H1 (cell line): ENCODE results near the gene VPS37C. TPM values are rescaled to one million over a fixed set of nuclear protein-coding genes. Genes with fewer than 3 reads are reported as not detected.

Experiments used
- CTCF ChIA-PET: fragments of 300-600 bp; sonication (Branson Sonifier 250); formaldehyde crosslinking; loops from one replicate; lab custom pipeline; 2021; ENCODE audit not compliant: partially characterized antibody; lab: Charles Lee
- POLR2A ChIA-PET: fragments of 300-600 bp; sonication (Branson Sonifier 250); formaldehyde crosslinking; loops from one replicate; lab custom pipeline; 2021; ENCODE audit warnings: inconsistent platforms; ENCODE audit not compliant: partially characterized antibody; lab: Charles Lee
- DNase-seq, 2 experiments: peaks; one replicate each; pipeline versions ENCODE4 v3.0.0 to v3.0.0-alpha.2; 2010 to 2022; ENCODE audit warnings: low spot score in 2 of 2, low read depth in 1 of 2, mixed read lengths in 1 of 2
- FAIRE-seq: peaks from 2 replicates; lab custom pipeline; 2011; peaks lifted over from hg19 to GRCh38; lab: Jason Lieb, UNC
- H2AFZ ChIP-seq: 2 replicates; pipeline ENCODE4 v1.8.1; 2012; ENCODE audit warnings: low read length, inconsistent platforms
- H2AK5ac ChIP-seq: 2 replicates; pipeline ENCODE4 v1.6.1; 2013; ENCODE audit warnings: low read depth, low read length
- H2BK120ac ChIP-seq: replicated peaks from 2 replicates; pipeline ENCODE3; 2013; ENCODE audit warnings: low read depth, low read length, inconsistent platforms
- H2BK12ac ChIP-seq: 2 replicates; pipeline ENCODE4 v1.6.1; 2013; ENCODE audit warnings: low read depth, low read length
- H2BK15ac ChIP-seq: 2 replicates; pipeline ENCODE4 v1.6.1; 2013; ENCODE audit warnings: low read length
- H2BK20ac ChIP-seq: 2 replicates; pipeline ENCODE4 v1.6.1; 2013; ENCODE audit warnings: low read length
- H2BK5ac ChIP-seq: 2 replicates; pipeline ENCODE4 v1.6.1; 2013; ENCODE audit warnings: low read depth, low read length
- H3K14ac ChIP-seq: 2 replicates; pipeline ENCODE4 v1.6.1; 2013; ENCODE audit warnings: inconsistent platforms; ENCODE audit not compliant: insufficient read length
- H3K18ac ChIP-seq: 2 replicates; pipeline ENCODE4 v1.6.1; 2013; ENCODE audit warnings: low read length; ENCODE audit errors: extremely low read depth
- H3K23ac ChIP-seq: 2 replicates; pipeline ENCODE4 v1.6.1; 2013; ENCODE audit warnings: inconsistent platforms; ENCODE audit not compliant: insufficient read length
- H3K23me2 ChIP-seq: 2 replicates; pipeline ENCODE4 v1.6.1; 2013; ENCODE audit warnings: low read depth, low read length
- H3K27ac ChIP-seq: 2 replicates; pipeline ENCODE4 v1.6.1; 2011; ENCODE audit warnings: low read depth, low read length, inconsistent platforms
- H3K27me3 ChIP-seq, 4 experiments: replicated peaks in 1 of 4; 1 replicate in 1 of 4; 2 replicates in 3 of 4; pipeline versions ENCODE4 v1.6.1 to v1.8.1; 2011 to 2013; ENCODE audit warnings: low read length in 3 of 4, mild to moderate bottlenecking in 3 of 4, inconsistent platforms in 2 of 4, mixed read lengths in 2 of 4, moderate library complexity in 1 of 4; ENCODE audit not compliant: control insufficient read depth in 3 of 4, insufficient read depth in 3 of 4; ENCODE audit errors: extremely low read depth in 1 of 4
- H3K36me3 ChIP-seq, 4 experiments: 2 replicates each; pipeline versions ENCODE4 v1.6.1 to v1.8.1; 2011 to 2013; ENCODE audit warnings: mild to moderate bottlenecking in 4 of 4, low read length in 3 of 4, moderate library complexity in 2 of 4, control low read depth in 1 of 4, inconsistent platforms in 1 of 4; ENCODE audit not compliant: insufficient read depth in 4 of 4, control insufficient read depth in 2 of 4
- H3K4ac ChIP-seq: replicated peaks from 2 replicates; pipeline ENCODE3; 2013; ENCODE audit warnings: low read length, low read depth, mixed read lengths, inconsistent platforms; ENCODE audit not compliant: insufficient read length
- H3K4me1 ChIP-seq, 4 experiments: replicated peaks in 1 of 4; 1 replicate in 1 of 4; 2 replicates in 3 of 4; pipeline versions ENCODE4 v1.6.1 to v1.8.1; 2011 to 2013; ENCODE audit warnings: low read length in 3 of 4, inconsistent platforms in 2 of 4, mixed read lengths in 1 of 4; ENCODE audit not compliant: insufficient read depth in 4 of 4, control insufficient read depth in 3 of 4
- H3K4me2 ChIP-seq, 2 experiments: 2 replicates each; pipeline versions ENCODE4 v1.6.1 to v1.8.1; 2011 to 2013; ENCODE audit warnings: low read depth in 2 of 2, low read length in 2 of 2, control low read depth in 1 of 2, inconsistent platforms in 1 of 2, mild to moderate bottlenecking in 1 of 2; ENCODE audit not compliant: insufficient read depth in 1 of 2
- H3K4me3 ChIP-seq, 4 experiments: fragments of 200-600, 300-600 bp in 1 of 4; sonication (generic), shearing (Covaris generic), sonication (Bioruptor Twin) in 1 of 4; 2 replicates each; pipeline versions ENCODE4 v1.5.1 to v1.8.1; 2011 to 2016; ENCODE audit warnings: low read length in 4 of 4, low read depth in 3 of 4, control low read depth in 2 of 4, inconsistent platforms in 2 of 4, mild to moderate bottlenecking in 2 of 4, mixed read lengths in 1 of 4, moderate library complexity in 1 of 4; ENCODE audit not compliant: insufficient read depth in 2 of 4; ENCODE audit errors: extremely low read depth in 1 of 4
- H3K56ac ChIP-seq: replicated peaks from 2 replicates; pipeline ENCODE3; 2013; ENCODE audit warnings: low read depth, mild to moderate bottlenecking, mixed read lengths, low read length, inconsistent platforms; ENCODE audit not compliant: insufficient read length
- H3K79me1 ChIP-seq: 2 replicates; pipeline ENCODE4 v1.6.1; 2013; ENCODE audit warnings: low read depth, low read length, control low read depth
- H3K79me2 ChIP-seq, 2 experiments: 2 replicates each; pipeline versions ENCODE4 v1.6.1 to v1.8.1; 2012 to 2013; ENCODE audit warnings: low read length in 2 of 2, mild to moderate bottlenecking in 2 of 2, inconsistent platforms in 1 of 2; ENCODE audit not compliant: insufficient read depth in 2 of 2, control insufficient read depth in 1 of 2
- H3K9ac ChIP-seq, 4 experiments: replicated peaks in 1 of 4; 1 replicate in 1 of 4; 2 replicates in 3 of 4; pipeline versions ENCODE4 v1.6.1 to v1.8.1; 2011 to 2013; ENCODE audit warnings: low read depth in 3 of 4, low read length in 3 of 4, control low read depth in 2 of 4, mild to moderate bottlenecking in 2 of 4, moderate library complexity in 2 of 4, inconsistent platforms in 1 of 4; ENCODE audit errors: extremely low read depth in 1 of 4
- H3K9me3 ChIP-seq, 2 experiments: 2 replicates each; pipeline versions ENCODE4 v1.6.1 to v1.8.1; 2012 to 2013; ENCODE audit warnings: mild to moderate bottlenecking in 2 of 2, moderate library complexity in 2 of 2, control low read depth in 1 of 2, inconsistent platforms in 1 of 2, low read depth in 1 of 2, low read length in 1 of 2, mixed read lengths in 1 of 2; ENCODE audit not compliant: insufficient read depth in 2 of 2
- H4K20me1 ChIP-seq, 2 experiments: replicated peaks in 1 of 2; 2 replicates each; pipeline versions ENCODE3 to v1.8.1; 2011 to 2013; ENCODE audit warnings: inconsistent platforms in 2 of 2, low read length in 2 of 2, mild to moderate bottlenecking in 1 of 2; ENCODE audit not compliant: insufficient read depth in 2 of 2, control insufficient read depth in 1 of 2
- H4K5ac ChIP-seq: 2 replicates; pipeline ENCODE4 v1.6.1; 2013; ENCODE audit warnings: low read length, low read depth, mixed read lengths, inconsistent platforms; ENCODE audit not compliant: insufficient read length
- H4K8ac ChIP-seq: 2 replicates; pipeline ENCODE4 v1.8.0; 2013; ENCODE audit warnings: mild to moderate bottlenecking, moderate library complexity, low read length, inconsistent platforms; ENCODE audit not compliant: insufficient read depth; ENCODE audit errors: extremely low read depth
- H4K91ac ChIP-seq: replicated peaks from 2 replicates; pipeline ENCODE3; 2013; ENCODE audit warnings: low read length, mixed read lengths, inconsistent platforms; ENCODE audit not compliant: insufficient read length
- ATF3 ChIP-seq: IDR thresholded peaks from 2 replicates; pipeline ENCODE4 v1.6.1; 2011; ENCODE audit warnings: low read depth, mild to moderate bottlenecking, low read length; ENCODE audit not compliant: insufficient read depth
- BACH1 ChIP-seq: IDR thresholded peaks from 2 replicates; pipeline ENCODE4 v1.6.1; 2012; ENCODE audit warnings: low read length, improper control_type of control experiment
- CBX5 ChIP-seq: fragments of 300-800, 300-1000 bp; sonication (generic); IDR thresholded peaks from 2 replicates; pipeline ENCODE4 v1.7.1; 2016; ENCODE audit warnings: antibody characterized with exemption, low read length, low read depth
- GABPA ChIP-seq: IDR thresholded peaks from 2 replicates; pipeline ENCODE4 v1.6.1; 2011; ENCODE audit warnings: mild to moderate bottlenecking, low read length, moderate library complexity, borderline replicate concordance; ENCODE audit not compliant: insufficient read depth
- KDM5A ChIP-seq: fragments of 200-600 bp; IDR thresholded peaks from 2 replicates; pipeline ENCODE4 v1.7.1; 2012; ENCODE audit warnings: mild to moderate bottlenecking, low read length, inconsistent platforms, mixed read lengths
- MAX ChIP-seq: IDR thresholded peaks from 2 replicates; pipeline ENCODE4 v1.6.1; 2012; ENCODE audit warnings: inconsistent platforms
- PHF8 ChIP-seq: fragments of 200-600 bp; sonication (generic); conservative IDR thresholded peaks from 2 replicates; pipeline ENCODE4 v1.7.1; 2012; ENCODE audit warnings: low read depth, mild to moderate bottlenecking, inconsistent platforms, low read length, moderate library complexity
- POLR2AphosphoS5 ChIP-seq: IDR thresholded peaks from 2 replicates; pipeline ENCODE4 v1.6.1; 2011; ENCODE audit warnings: low read depth, low read length
- SIN3A ChIP-seq, 2 experiments: IDR thresholded peaks in 1 of 2; conservative IDR thresholded peaks in 1 of 2; 2 replicates each; pipeline ENCODE4 v1.6.1; 2011 to 2012; ENCODE audit warnings: low read length in 2 of 2, improper control_type of control experiment in 1 of 2, low read depth in 1 of 2, mild to moderate bottlenecking in 1 of 2
- SP4 ChIP-seq: IDR thresholded peaks from 2 replicates; pipeline ENCODE4 v1.6.1; 2012; ENCODE audit warnings: low read length, inconsistent platforms
- SRF ChIP-seq: IDR thresholded peaks from 2 replicates; pipeline ENCODE4 v1.6.1; 2011; ENCODE audit warnings: mild to moderate bottlenecking, low read depth, low read length, moderate library complexity
- TCF12 ChIP-seq: IDR thresholded peaks from 2 replicates; pipeline ENCODE4 v1.6.1; 2011; ENCODE audit warnings: low read depth, mild to moderate bottlenecking, low read length
- YY1 ChIP-seq: IDR thresholded peaks from 2 replicates; pipeline ENCODE4 v1.6.1; 2011; ENCODE audit warnings: low read depth, mild to moderate bottlenecking, low read length
- ZNF274 ChIP-seq: IDR thresholded peaks from 2 replicates; pipeline ENCODE4 v1.7.0; 2012; ENCODE audit warnings: low read length, borderline replicate concordance; ENCODE audit errors: extremely low read depth
- WGBS, 2 experiments: shearing (Covaris generic) in 1 of 2; methylation state at CpG; one replicate each; pipeline versions ENCODE4 v1.1.6 to v1.1.7; 2013 to 2015; ENCODE audit warnings: low lambda C conversion rate in 2 of 2, mixed read lengths in 2 of 2, inconsistent platforms in 1 of 2, low coverage in 1 of 2, missing lambda C conversion rate in 1 of 2; ENCODE audit not compliant: insufficient replicate concordance in 2 of 2, insufficient coverage in 1 of 2, insufficient read length in 1 of 2; ENCODE audit errors: extremely low coverage in 1 of 2, missing lambda C conversion rate in 1 of 2; 5-methylcytosine and 5-hydroxymethylcytosine counted together
- polyA plus RNA-seq, 7 experiments: library from polyadenylated mRNA; depleted of rRNA in 3 of 7; stranded (reverse) in 5 of 7; unstranded in 2 of 7; fragments of >200 nt in 5 of 7; fragments of 200-250 nt in 2 of 7; gene quantifications; 1 replicate in 5 of 7; 2 replicates in 1 of 7; 4 replicates in 1 of 7; pipeline versions ENCODE4 v1.2.1 to v1.2.3, GENCODE V29; 2011 to 2013; ENCODE audit warnings: missing spikeins in 2 of 7, mixed read lengths in 2 of 7
- total RNA-seq: library from RNA; stranded (reverse); fragmentation: NEBNext Ultra II Directional; extraction: Animal tissue kit (Norgen Biotek cat#: 25700); gene quantifications from 2 replicates; pipeline ENCODE4 v1.2.1, GENCODE V29; 2021

Gene VPS37C
- total and polyA plus RNA-seq, 2 of the 8 experiments (the other 6 are each of a cell fraction or from before 2014, with no cell fraction given) = 12.9 to 21.0 TPM

- ChIA-PET POLR2A (no interaction called here), CTCF (no interaction called here)
- Histone ChIP-seq H3K18ac (no peak overlapping the region), H3K9ac (no peak overlapping the region), H2BK20ac (no peak overlapping the region), H2BK5ac (no peak overlapping the region), H3K4ac (no peak overlapping the region), H3K14ac (no peak overlapping the region), H3K4me1 (peaks cover 0 to 3% (median 0%) of the 10 kb centered on the region in 4 experiments; a peak in 2 of 7 replicates), H4K20me1 (no peaks in the 10 kb centered on the region), H3K79me1 (no peaks in the 10 kb centered on the region), H3K27me3 (no peaks in the 10 kb centered on the region), H2AFZ (no peak overlapping the region), H3K23ac (no peak overlapping the region), H3K9me3 (0 out of 4 replicates have a peak, but pooled peaks cover 0 to 3% of the 10 kb centered on the region in 2 experiments), H3K27ac (no peak overlapping the region), H2BK120ac (no peak overlapping the region), H2BK15ac (no peak overlapping the region), H4K8ac (no peak overlapping the region), H2AK5ac (no peak overlapping the region), H3K4me2 (no peak overlapping the region), H2BK12ac (no peak overlapping the region), H3K79me2 (no peaks in the 10 kb centered on the region), H3K4me3 (no peak overlapping the region), H3K56ac (no peak overlapping the region), H3K23me2 (no peaks in the 10 kb centered on the region), H4K5ac (no peak overlapping the region), H4K91ac (no peak overlapping the region), H3K36me3 (no peaks in the 10 kb centered on the region)
- no peak for DNase-seq
- no peak for FAIRE-seq
- WGBS, 2 experiments = 92% methylated on average over 4 of the region's 4 CpGs; no CpG with 5 or more reads in 1 of the 2 experiments
- TF ChIP-seq GABPA (no peak), ATF3 (no peak), SP4 (no peak), CBX5 (no peak), BACH1 (no peak), SRF (no peak), ZNF274 (no peak), KDM5A (no peak), SIN3A (conservative IDR thresholded peaks at IDR 0.05 in 1 of 2, IDR thresholded peaks at IDR 0.05 in 1 of 2; ENCODE audit: low read depth in 1 of 2, low read length in 2 of 2) (no peak), YY1 (no peak), PHF8 (no peak), TCF12 (no peak), MAX (no peak), POLR2AphosphoS5 (no peak)
These were observed 37.8 kb upstream of the VPS37C start for GRCh38 chr11:61198948-61199523.
